ES-I3 (cell line): ENCODE measurements around the gene AZGP1.
"Not testable (repeated sequence)": the region's sequence is repeated elsewhere in the genome, so short reads cannot be mapped to it uniquely, and the experiment has no call there.

Source experiments
- H3K36me3 ChIP-seq: 2 replicates; pipeline ENCODE4 v1.6.1; 2013; ENCODE audit warnings: mild to moderate bottlenecking, low read length, control low read depth, moderate library complexity; ENCODE audit not compliant: insufficient read depth
- H3K4me1 ChIP-seq: 2 replicates; pipeline ENCODE4 v1.6.1; 2013; ENCODE audit warnings: mild to moderate bottlenecking, control low read depth, low read length; ENCODE audit not compliant: insufficient read depth
- H3K9ac ChIP-seq: 2 replicates; pipeline ENCODE4 v1.6.1; 2013; ENCODE audit warnings: low read depth, mild to moderate bottlenecking, low read length, moderate library complexity
- H3K9me3 ChIP-seq: 2 replicates; pipeline ENCODE4 v1.6.1; 2013; ENCODE audit warnings: mild to moderate bottlenecking, low read length, moderate library complexity; ENCODE audit not compliant: control insufficient read depth, insufficient read depth

AZGP1 gene

DNA sequence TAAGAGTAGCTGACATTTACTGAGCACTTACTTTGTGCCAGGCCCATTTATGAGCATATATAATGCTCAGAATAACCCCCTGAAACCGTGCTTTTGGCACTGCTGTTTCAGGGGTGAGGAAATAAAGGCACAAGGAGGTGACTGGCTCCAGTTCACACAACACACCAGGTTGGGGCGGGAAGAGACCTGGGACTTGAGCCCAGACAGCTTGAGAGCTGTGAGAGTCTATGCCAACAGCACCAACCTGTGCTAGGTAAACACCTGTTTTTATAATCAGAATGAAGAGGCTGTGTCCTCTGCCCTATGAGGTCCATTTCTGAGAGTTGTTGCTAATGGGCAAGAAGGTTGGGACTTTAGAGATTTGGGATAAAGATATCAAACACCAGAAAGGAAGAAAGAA is 8.8 kb upstream of the AZGP1 start:
- H3K9ac ChIP-seq, result no peak overlapping the region

DNA sequence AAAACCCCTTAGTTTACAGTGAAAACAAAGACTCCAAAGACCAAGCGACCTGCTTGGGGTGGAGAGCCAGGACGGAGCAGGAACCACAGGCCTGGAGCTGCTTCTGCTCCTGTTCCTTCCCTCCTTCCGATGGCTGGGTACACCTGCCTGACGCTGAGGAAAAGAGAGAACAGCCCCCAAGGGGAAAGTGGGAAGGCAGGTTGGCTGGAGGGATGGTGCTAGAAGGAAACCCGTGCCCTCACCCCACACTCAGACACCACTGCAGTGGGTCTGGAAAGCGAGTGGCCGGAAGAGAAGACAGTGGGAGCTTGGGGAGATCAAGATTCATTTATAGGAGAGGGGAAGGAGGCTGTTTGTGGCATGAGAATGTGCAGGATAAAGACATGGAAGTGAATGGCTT is 5.2 kb upstream of the AZGP1 start:
- not testable (repeated sequence) for H3K4me1 ChIP-seq, H3K36me3 ChIP-seq, H3K9me3 ChIP-seq, H3K9ac ChIP-seq

More for the DNA sequence above, 8.8 kb upstream of the AZGP1 start:
- H3K9me3 ChIP-seq, result no peaks in the 10 kb centered on the region
- no peaks in the 10 kb centered on the region for H3K4me1 ChIP-seq
- H3K36me3 ChIP-seq, result no peaks in the 10 kb centered on the region

GRCh38 chr7:99980448-99980872 is 4.6 kb upstream of the AZGP1 start:
- not testable (repeated sequence) for H3K36me3 ChIP-seq, H3K9ac ChIP-seq, H3K4me1 ChIP-seq, H3K9me3 ChIP-seq

DNA sequence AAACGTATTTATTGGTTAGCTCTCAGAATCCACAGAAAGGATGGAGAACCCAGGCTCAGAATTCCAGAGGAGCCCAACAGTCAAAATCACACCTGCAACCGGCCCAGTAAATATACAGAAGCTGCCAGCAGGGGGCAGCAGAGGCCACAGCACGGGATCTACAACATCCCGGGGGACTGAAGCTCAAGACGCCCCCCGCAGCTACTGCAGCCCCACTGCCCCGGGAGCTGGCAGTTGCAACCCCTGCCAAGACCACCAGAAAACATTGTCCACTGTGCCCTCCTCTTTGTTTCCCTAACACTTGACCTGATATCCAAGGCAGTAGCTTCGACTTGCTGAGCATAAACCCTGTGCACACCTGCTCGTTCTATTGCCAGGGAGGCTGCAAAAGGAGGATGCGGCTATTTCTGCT is 4.0 kb upstream of the AZGP1 start:
- not testable (repeated sequence) for H3K9ac ChIP-seq, H3K9me3 ChIP-seq, H3K36me3 ChIP-seq, H3K4me1 ChIP-seq

DNA sequence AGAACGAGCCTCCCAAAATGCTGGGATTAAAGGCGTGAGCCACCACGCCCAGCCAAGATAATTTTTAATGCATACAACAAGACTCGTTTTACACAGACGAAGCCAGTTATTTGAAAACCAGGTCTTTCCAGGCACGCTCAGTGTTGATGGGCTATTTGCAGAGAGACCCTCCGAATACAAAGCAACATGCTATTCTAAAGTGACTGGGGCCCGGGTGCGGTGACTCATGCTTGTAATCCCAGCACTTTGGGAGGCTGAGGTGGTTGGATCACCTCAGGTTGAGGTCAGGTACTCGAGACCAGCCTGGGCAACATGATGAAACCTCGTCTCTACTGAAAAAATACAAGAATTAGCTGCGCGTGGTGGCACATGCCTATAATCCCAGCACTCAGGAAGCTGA is 795 bp upstream of the AZGP1 start:
- Histone ChIP-seq H3K4me1 (peaks cover 4% of the 10 kb centered on the region; the same call in 1 of the 2 replicates), H3K9ac (no peak overlapping the region), H3K9me3 (no peaks in the 10 kb centered on the region), H3K36me3 (no peaks in the 10 kb centered on the region)

DNA sequence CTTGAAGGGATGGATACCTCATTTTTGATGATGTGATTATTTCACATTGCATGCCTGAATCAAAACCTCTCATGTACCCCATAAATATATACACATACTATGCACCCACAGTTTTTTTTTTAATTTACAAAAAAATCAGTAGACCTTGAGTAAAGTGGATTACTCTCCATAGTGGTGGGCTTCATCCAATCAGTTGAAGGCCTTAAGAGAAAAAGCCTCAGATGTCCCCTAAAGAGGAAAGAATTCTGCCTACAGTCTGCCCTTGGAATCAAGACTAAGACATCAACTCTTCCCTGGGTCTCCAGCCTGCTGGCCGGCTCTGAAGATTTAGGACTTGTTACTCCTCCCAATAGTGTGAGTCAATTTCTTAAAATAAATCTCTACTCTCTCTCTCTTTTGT is 1.1 kb downstream of the AZGP1 start:
- Histone ChIP-seq H3K9ac (no peak overlapping the region), H3K36me3 (no peaks in the 10 kb centered on the region), H3K9me3 (no peaks in the 10 kb centered on the region)

GRCh38 chr7:99973817-99974216 is 2.0 kb downstream of the AZGP1 start:
- not testable (repeated sequence) for H3K9ac ChIP-seq, H3K36me3 ChIP-seq, H3K4me1 ChIP-seq, H3K9me3 ChIP-seq

More for the DNA sequence above, 1.1 kb downstream of the AZGP1 start:
- H3K4me1 ChIP-seq, result peaks cover 4% of the 10 kb centered on the region; the same call in 1 of the 2 replicates

DNA sequence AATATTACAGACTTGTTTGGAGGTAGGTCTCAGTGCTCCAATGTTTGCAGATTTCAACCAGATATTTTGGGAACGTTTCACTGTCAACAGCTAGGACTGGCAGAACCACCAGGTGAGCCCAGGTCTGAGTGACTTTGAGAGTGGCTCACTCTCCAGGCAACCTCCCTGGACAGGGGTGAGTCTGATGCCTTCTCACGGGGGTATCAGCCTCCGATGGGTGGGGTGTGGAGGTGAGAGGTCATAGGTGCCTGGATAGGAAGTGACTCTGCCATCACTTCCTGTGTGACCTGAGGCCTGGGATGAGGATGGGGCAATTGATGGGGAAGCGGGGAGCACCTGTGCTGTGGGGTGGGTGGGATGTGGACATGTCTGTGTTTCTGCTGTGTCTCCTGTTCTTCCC is 4.6 kb downstream of the AZGP1 start:
- Histone ChIP-seq H3K4me1 (peaks cover 1% of the 10 kb centered on the region; the same call in 1 of the 2 replicates), H3K9ac (no peak overlapping the region), H3K36me3 (no peaks in the 10 kb centered on the region), H3K9me3 (no peaks in the 10 kb centered on the region)

DNA sequence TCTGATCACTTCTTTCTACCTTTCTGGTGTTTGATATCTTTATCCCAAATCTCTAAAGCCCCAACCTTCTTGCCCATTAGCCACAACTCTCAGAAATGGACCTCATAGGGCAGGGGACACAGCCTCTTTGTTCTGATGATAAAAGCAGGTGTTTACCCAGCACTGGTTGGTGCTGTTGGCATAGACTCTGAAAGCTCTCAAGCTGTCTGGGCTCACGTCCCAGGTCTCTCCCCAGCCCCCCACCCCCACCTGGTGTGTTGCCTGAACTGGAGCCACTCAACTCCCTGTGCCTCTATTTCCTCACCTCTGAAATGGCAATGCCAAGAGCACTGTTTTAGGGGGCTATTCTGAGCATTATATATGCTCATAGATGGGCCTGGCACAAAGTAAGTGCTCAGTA is 6.0 kb downstream of the AZGP1 start:
- not testable (repeated sequence) for H3K4me1 ChIP-seq, H3K9ac ChIP-seq, H3K36me3 ChIP-seq, H3K9me3 ChIP-seq

DNA sequence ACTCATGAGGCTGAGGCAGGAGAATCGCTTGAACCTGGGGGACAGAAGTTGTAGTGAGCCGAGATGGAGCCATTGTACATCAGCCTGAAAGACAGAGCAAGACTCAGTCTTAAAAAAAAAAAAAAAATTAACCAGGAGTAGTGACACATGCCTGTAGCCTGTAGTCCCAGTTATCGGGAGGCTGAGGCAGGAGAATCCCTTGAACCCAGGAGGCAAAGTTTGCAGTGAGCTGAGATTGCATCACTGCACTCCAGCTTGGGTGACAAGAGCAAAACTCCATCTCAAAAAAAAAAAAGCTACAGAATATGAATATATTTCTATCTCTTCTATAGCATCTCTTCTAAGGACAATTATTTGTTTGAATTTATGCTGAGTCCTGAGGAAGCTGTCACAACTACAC is 6.5 kb downstream of the AZGP1 start:
- no peaks in the 10 kb centered on the region for H3K36me3 ChIP-seq
- no peaks in the 10 kb centered on the region for H3K9me3 ChIP-seq
- no peak overlapping the region for H3K9ac ChIP-seq
- H3K4me1 ChIP-seq, result no peaks in the 10 kb centered on the region

DNA sequence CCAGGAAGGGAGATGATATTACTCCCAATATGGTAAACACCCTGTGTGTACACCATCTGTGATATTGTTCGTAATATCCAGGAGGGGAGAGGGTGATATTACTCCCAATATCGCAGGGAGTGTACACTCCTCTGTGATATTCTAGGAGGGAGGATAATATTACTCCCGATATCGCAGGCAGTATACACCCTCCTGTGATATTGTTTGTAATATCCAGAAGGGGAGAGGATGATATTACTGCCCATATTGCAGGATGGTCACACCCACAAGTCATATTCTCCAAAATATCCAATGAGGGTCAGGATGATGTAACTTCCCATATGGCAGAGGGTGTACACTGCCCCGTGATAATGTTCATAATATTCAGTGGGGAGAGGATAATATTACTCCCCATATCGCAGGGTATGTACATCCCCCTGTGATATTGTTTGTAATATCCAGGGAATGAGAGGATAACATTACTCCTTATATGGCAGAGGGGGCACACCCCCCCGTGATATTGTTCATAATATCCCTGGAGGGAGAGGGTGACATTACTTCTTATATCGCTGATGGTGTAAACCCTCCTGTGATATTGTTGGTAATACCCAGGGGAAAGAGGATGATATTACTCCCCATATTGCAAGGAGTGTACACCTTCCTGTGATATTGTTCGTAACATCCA is 17.1 kb downstream of the AZGP1 start:
- H3K9ac ChIP-seq, result no peak overlapping the region
- no peaks in the 10 kb centered on the region for H3K9me3 ChIP-seq
- H3K36me3 ChIP-seq, result no peaks in the 10 kb centered on the region
- no peaks in the 10 kb centered on the region for H3K4me1 ChIP-seq

DNA sequence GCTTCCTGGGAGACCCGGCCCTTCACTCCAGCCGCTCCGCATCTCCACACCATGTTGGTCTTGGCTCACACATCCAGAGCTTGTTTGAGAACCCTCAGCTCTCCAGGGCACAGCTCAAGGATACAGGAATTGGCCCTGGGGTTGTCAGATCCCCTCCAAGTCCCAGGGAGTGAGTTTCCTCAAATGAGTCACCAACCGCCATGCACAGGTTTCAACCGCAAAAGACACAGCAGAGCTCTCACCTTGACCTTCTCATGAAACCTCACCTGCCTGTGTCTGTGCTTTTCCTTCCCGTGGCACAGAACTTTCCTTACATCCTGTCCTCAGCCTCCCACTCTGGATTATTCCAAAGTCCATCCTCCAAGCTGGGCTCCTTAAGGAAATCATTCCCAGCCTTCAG is 20.6 kb downstream of the AZGP1 start:
- Histone ChIP-seq H3K4me1 (no peaks in the 10 kb centered on the region), H3K9me3 (0 out of 2 replicates have a peak, but pooled peaks cover 7% of the 10 kb centered on the region), H3K36me3 (no peaks in the 10 kb centered on the region), H3K9ac (no peak overlapping the region)

GRCh38 chr7:99954643-99955042 is 21.2 kb downstream of the AZGP1 start:
- H3K36me3 ChIP-seq, H3K4me1 ChIP-seq, H3K9ac ChIP-seq: not testable (repeated sequence)
- H3K9me3 ChIP-seq, result 0 out of 2 replicates have a peak, but pooled peaks cover 11% of the 10 kb centered on the region

- H3K36me3 ChIP-seq, result no peaks in the 10 kb centered on the region
- 0 out of 2 replicates have a peak, but pooled peaks cover 11% of the 10 kb centered on the region for H3K9me3 ChIP-seq
- no peaks in the 10 kb centered on the region for H3K4me1 ChIP-seq
- no peak overlapping the region for H3K9ac ChIP-seq
Measured at GRCh38 chr7:99953649-99954048, 22.2 kb downstream of the AZGP1 start.

DNA sequence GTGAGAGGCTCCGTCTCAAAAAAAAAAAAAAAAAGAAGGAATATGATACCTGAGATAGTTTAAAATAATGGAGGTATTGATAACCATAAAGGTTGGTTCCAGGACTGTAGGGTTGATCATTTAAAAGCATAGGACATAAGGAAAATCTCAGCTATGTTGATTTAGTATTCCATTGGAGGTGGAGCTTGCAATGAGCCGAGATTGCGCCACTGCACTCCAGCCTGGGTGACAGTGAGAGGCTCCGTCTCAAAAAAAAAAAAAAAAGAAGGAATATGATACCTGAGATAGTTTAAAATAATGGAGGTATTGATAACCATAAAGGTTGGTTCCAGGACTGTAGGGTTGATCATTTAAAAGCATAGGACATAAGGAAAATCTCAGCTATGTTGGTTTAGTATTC is 23.2 kb downstream of the AZGP1 start:
- H3K9me3 ChIP-seq, result 0 out of 2 replicates have a peak, but pooled peaks cover 11% of the 10 kb centered on the region
- H3K9ac ChIP-seq, H3K4me1 ChIP-seq, H3K36me3 ChIP-seq: not testable (repeated sequence)

- H3K36me3 ChIP-seq, H3K4me1 ChIP-seq, H3K9ac ChIP-seq: not testable (repeated sequence)
- 0 out of 2 replicates have a peak, but pooled peaks cover 11% of the 10 kb centered on the region for H3K9me3 ChIP-seq
Measured at GRCh38 chr7:99950819-99951218, 25.0 kb downstream of the AZGP1 start.
